GM21717 (cell line): ENCODE data around the gene ACAA1.

Source experiments
- ATAC-seq: cut with Tn5 transposase; IDR thresholded peaks from one replicate; pipeline ENCODE4 v1.9.1; 2021; ENCODE audit warnings: mild to moderate bottlenecking, moderate library complexity; ENCODE audit not compliant: unreplicated experiment

Gene ACAA1

DNA sequence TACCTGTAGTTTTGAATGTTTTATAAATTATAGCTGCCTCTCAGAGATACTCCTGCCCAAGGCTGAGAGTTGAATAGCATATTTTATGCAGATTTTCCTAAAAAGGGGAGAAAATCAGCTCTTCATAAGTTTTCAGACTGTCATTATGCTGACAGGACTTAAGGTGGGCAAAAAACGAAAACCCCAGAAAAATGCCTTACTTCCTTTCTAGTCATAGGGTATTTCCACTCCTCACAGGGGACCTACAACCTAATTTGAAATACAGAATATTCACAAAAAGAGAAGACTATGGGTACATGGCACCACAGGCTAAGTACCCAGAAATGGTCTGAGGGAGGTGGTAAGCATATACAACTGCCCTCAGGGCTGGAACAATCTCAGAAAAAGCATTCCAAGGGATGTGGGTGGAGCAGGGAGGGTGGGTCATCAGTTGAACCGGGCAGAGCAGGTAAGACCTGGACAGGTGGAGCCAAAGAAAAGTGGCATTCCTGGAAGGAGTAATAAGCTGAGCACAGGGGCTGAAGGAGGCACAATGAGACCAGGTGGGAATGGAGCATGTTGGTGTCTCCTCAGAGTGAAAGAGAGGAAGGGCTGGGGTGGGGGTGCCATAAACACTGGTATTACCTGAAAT, 17.8 kb upstream of the ACAA1 start:
- ATAC-seq: no peak

DNA sequence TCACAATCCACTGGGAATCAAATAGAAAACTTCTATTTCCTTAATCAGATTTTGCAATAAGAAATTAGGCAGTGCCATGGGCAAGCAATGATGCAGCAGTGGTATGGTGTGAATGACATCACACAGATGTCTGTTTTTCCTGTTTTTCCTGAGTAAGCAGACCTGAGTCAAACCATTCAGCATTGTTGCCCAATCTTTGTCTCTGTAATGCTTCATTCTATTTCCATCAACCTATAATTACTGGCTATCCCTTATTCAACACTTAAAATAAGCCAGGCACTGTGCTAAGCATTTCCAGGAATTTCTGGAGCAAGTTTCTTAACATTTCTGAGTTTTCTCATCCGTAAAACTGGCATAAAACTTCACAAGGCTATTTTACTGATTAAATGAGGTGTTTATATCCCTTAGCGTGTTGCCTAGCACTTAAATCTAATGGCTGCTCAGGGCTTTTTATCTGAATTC, 17.1 kb upstream of the ACAA1 start:
- no peak for ATAC-seq

DNA sequence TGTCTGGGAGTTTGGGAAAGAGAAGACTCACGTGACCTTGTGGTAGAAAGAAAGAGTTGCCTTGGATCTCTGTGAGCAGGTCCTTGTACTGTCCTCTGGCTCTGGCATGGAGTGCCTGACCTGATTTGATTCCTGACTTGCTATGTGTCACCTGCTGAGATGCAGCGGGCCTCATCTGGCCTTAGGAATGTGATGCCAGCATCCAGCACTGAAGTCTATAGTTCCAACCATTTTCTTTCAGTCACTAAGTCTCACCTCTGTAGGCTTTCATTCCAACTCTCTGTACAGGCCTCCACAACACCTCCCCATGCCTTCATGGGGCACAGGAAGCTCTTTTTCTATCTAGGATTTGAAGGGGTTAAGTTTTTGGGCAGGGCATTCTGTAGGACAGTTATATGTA, 16.3 kb upstream of the ACAA1 start:
- no peak for ATAC-seq

DNA sequence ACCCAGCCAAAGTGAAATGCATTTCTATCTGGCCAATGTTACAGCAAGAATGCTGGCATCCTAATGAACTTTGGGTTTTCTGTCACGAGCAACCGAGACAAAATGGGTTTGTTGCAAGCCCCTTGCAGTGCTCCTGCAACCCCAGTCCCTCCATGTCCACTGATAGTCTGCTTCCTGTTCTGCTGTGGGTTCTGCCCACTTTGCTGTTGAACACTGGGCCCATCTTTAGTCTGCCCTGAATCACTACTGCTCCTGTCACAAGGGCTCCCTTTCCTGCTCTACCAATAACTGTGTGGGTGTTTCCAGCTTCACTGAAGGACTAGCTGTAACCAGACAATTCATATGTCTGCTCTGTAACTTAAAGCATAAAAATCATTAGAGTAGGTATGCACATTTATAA, 15.7 kb upstream of the ACAA1 start:
- no peak for ATAC-seq

DNA sequence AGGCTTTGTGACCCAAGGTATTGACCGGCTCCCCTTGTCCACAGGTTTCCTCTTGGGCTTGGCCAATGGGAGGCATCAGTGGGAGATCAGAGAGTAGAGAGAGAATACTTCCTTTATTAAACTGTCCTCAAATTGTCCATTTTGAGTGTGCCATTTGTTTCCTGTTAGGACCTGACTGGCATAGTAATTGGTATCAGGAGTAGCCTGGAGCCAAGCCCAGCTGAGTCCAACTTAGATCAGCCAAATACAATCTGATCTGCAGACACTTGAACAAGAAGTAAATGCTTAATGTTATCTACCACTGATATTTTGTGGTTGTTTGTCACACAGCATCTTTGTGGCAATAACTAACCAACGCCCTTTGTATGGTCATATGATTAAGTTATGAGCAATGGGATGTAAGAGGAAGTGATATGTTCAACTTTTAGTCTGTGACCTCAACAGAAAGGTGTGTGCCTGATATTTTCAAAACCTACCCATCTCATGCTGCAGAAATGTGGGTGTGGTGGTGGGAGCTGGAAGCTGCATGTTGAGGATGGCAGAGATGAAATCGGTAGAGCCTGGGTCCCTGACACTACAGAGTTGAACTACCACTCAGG, 14.8 kb upstream of the ACAA1 start:
- no peak for ATAC-seq

DNA sequence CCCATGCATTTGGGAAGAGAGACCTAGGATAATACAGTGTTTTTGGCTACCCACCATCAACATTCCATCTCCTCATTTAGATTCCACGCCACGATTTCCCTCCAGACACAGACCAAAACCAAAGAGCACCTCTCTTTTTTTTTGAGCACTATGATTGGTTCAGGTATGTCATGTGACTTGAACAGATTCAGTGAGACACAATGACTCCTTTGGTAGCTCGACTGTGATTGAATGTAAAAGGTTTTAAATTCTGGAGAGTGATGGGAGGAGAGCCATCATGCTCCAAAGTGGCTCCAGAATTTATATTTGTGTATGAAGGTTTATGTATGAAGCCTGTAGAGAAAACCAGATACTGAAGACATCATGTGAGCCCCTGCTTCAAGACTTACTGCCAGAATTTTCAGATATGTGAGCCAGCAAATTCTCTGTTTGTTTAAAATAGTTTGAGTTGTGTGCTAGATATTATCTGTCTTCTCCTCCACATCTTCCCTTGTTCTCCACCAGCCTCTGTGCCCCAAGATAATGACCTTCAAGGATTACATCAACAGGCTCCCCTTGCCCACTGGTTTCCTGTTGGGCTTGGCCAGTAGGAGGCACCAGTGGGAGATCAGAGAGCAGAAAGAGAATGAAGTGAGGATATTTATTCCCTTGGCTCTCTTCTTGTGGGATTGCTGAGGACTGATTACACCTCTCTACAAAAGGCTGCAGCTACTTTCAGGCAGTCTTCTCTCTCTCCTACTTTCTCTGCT, 14.0 kb upstream of the ACAA1 start:
- no peak for ATAC-seq

DNA sequence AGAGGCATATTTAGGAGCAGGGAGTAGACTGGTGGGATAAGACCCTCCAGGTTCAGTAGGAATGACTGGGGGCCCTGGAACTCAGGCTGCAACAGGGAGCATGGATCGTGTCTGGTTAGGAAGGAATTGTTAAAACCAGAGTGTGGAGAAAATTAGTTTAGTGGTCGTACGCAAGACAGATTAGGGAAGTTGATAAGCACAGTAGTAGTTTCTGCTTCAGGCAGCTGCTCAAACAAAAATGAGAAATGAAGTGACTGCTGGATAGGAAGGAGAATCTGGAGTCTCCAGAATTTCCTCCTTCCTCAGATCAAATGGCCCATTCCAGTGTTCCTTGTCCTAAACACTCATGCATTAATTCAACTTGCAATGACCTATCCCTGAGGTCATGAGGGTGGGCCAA, 12.8 kb upstream of the ACAA1 start:
- no peak for ATAC-seq

DNA sequence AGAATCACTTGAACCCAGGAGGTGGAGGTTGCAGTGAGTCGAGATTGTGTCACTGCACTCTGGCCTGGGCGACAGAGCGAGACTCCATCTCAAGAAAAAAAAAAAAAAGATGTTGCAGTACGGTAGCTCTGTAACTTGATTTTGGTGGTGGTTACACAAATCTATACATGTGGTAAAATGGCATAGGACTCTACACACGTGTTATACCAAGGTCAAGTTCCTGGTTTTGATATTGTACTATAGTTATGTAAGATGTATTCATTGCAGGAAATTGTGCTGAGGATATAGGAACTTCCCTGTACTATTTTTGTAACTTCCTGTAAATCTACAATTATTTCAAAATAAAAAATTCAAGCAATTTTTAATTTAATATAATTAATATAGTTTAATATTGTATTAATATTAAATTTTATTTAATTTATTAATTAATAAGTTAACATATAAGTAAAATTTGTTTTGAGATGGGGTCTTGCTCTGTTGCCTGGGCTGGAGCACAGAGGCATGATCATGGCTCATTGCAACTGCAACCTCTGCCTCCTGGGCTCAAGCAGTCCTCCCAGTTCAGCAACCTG, 11.5 kb upstream of the ACAA1 start:
- ATAC-seq: no peak

DNA sequence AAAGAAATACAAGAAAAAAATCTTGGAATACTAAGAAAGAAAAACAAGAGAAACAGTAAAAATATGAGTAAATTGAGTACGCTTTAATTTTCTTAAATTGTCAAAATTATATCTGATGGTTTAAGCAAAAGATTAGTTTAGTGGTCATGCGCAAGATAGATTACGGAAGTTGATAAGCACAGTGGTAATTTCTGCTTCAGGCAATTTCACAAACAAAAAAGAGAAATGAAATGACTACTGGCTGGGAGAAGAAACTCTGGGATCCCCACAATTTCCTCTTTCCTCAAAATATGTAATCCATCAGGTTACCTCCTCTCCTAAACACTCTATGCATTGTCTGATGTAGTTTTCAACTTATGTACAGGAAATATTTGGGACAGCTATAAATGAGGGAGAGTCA, 10.5 kb upstream of the ACAA1 start:
- ATAC-seq: no peak

DNA sequence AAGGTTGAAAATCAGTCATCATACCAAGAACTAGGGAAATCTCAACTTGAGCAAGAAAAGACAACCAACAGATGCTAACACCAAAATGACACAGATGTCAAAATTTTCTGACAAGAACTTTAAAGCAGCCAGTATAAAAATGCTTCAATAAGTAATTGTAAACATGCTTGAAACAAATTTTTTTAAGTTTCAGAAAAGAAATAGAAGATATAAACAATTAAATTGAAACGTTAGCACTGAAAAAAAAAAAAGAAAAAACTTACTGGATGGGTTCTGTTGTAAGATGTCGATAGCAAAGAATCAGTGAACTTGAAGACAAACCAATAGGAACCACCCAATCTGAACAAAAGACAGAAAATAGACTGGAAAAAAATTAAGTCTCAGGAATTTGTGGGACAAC, 9.6 kb upstream of the ACAA1 start:
- ATAC-seq: no peak

DNA sequence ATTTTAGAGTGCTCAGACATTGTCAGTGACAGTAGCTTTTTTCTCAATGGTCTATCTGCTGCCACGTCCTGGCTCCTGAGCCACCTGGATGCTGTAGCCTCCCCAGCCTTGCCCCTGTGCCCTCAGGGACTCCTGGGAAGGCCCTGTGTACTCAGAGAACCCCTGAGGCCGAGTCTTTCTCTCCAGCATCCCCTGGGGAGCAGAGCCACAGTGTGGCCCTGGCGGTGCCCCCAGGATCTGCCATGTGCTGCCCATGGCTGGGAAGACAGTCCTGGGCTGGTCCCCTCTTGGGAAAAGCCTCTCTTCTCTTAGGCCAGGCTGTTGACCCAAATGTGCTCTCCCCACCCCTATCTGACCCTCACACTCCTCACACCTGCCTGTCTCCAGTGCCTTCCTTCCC, 6.6 kb upstream of the ACAA1 start:
- ATAC-seq: no peak

DNA sequence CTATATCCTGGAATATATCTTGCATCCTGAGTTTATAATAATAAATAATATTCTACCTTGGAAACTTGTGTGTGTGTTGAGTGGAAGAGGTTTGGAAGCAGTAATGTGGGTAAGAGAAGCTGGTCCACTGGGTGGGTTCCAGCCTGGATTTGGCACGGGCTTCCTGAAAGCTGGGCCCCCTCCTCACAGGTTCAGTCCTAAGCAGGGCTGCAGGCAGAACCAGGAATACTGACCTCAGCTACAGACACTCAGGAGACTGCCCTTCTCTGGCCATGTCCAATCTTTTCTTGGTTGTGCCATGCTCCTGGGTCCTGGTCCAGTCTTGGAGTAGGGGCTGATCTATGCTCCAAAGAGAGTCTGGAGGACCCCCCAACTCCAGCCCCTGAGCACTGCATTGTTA, 6.0 kb upstream of the ACAA1 start:
- ATAC-seq: no peak

DNA sequence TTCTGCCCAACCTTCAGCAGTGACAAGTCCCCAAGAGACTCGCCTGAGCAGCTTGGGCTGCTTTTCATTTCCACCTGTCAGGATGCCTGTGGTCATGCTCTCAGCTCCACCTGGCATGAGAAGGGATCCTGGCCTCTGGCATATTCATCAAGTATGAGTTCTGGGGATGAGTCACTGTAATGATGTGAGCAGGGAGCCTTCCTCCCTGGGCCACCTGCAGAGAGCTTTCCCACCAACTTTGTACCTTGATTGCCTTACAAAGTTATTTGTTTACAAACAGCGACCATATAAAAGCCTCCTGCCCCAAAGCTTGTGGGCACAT, 5.0 kb upstream of the ACAA1 start:
- no peak for ATAC-seq

DNA sequence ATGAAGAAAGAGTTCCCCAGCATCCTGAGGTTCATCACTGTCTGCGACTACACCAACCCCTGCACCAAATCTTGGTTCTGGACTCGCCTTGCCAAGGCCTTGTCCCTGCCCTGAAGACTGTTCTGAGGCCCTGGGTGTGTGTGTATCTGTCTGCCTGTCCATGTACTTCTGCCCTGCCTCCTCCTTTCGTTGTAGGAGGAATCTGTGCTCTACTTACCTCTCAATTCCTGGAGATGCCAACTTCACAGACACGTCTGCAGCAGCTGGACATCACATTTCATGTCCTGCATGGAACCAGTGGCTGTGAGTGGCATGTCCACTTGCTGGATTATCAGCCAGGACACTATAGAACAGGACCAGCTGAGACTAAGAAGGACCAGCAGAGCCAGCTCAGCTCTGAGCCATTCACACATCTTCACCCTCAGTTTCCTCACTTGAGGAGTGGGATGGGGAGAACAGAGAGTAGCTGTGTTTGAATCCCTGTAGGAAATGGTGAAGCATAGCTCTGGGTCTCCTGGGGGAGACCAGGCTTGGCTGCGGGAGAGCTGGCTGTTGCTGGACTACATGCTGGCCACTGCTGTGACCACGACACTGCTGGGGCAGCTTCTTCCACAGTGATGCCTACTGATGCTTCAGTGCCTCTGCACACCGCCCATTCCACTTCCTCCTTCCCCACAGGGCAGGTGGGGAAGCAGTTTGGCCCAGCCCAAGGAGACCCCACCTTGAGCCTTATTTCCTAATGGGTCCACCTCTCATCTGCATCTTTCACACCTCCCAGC, 4.4 kb upstream of the ACAA1 start:
- no peak for ATAC-seq

DNA sequence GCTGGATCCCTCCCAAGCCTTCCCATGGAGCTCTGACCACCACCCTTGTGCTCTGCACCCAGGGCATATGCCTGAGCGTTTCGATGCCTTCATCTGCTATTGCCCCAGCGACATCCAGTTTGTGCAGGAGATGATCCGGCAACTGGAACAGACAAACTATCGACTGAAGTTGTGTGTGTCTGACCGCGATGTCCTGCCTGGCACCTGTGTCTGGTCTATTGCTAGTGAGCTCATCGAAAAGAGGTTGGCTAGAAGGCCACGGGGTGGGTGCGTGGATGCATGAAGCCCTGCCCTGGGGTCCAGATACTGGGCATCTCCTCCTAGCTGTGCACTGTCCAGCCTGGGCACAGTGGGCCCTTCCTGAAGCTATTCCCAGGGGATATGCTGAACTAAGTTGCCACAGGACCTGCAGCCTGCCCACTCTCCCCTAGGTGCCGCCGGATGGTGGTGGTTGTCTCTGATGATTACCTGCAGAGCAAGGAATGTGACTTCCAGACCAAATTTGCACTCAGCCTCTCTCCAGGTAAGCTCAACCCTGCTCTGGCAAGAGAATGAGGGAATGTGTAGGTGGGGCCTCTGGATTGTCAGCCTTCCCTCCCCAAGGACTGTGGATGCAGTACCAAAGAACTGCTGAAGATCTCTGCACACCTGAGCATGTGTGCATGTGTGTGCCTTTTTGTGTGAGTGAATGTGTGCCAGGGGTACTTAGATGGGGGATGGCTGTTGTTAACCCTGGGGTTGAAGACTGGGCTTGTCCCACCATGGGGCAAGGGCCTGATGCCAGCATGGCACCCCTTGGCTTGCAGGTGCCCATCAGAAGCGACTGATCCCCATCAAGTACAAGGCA, 3.6 kb upstream of the ACAA1 start:
- ATAC-seq: no peak

DNA sequence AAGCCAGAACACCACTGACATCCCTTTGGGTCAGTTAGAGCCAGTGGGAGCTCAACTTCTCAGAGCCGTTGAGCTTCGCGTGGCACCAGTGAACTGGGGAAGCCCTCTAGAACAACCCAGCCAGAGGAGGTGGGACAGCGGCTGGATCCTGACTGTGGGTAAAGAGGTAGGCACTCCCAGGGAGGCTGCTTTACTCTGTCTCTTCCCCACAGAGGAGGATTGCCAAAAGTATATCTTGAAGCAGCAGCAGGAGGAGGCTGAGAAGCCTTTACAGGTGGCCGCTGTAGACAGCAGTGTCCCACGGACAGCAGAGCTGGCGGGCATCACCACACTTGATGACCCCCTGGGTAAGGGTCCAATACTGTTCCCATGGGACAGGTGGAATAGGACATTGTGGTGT, 2.7 kb upstream of the ACAA1 start:
- ATAC-seq: no peak

DNA sequence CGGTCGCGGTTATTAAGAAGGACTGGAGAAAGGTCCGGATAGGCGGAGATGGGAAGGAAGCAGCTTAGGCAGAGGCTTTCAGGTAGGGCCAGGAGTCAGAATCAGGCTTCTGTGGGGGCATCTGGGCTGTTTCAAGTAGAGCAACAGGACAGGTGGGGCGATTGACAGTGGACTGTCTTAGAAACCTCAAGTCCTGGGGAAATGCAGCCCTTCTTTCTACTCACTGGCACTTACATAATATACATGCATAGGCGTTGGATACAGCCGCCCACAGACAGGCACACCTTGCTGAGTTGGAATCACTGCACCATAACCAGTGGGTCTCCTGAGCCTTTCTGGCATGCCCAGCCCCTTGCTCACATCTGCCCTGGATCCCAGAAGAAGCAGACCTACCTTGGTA, 2.3 kb upstream of the ACAA1 start:
- no peak for ATAC-seq

DNA sequence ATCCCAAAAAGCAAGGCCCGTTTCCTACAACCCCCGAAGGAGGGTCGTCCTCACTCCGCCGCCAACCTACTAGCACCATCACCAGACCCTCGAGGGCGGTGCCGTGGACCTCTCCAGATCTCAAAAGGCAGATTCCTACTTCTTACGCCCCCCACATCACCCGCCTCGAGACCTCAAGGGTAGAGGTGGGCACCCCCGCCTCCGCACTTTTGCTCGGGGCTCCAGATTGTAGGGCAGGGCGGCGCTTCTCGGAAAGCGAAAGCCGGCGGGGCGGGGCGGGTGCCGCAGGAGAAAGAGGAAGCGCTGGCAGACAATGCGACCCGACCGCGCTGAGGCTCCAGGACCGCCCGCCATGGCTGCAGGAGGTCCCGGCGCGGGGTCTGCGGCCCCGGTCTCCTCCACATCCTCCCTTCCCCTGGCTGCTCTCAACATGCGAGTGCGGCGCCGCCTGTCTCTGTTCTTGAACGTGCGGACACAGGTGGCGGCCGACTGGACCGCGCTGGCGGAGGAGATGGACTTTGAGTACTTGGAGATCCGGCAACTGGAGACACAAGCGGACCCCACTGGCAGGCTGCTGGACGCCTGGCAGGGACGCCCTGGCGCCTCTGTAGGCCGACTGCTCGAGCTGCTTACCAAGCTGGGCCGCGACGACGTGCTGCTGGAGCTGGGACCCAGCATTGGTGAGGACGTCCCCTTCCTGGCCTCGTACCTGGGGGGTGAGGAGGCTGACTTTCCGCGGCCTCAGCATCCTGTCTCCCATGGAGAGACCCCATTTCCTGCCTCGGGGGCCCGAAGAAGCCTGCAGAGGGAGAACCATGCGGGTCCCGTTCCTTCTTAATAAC, 1.6 kb upstream of the ACAA1 start, which contains the start of gene MYD88:
Gene MYD88, plus strand, starts transcription at position 313 of the 842 bp plus-strand sequence. Its CDS starts 40 bp downstream, at position 353.
- ATAC-seq: peak; percentile 42

DNA sequence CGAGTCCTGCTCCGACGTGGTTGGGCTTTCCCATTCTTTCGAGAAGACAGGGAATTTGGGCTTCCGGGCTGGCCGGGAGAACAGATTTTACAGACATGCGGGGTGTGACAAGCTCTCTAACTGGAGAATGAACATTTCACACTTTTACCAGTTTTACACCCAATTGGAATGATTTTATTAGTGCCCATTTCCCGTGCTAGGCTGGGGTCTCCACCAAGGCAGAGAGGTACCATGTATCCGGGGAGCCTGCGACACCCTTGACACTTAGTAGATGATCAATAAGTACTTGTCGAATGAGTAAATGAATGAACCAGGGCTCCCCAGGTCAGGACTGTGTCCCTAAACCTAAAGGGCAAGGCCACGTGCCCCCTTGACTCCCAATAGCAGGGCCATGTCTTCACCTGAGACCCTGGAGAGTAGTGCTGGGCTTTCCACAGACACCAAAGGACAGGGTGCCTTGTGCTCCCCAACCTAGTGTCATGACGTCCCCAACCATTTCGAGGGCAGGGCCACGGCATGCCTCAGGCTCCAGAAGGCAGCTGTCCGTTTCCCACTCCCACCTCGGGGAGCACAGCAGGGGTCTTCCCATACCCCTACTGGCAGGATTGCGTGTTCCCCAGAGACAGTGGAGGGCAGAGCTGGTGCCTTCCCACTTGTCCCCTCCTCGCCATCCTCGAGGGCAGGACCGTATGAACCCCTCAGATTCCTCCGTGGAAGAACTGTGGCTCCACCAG, 855 bp upstream of the ACAA1 start:
- ATAC-seq: no peak
